Stimulated activated naive B cell treated with anti-CD40 and anti-IgM and Interleukin-4, amounts not matched to agents 10 μg/mL and 1 μg/mL and 100 μg/mL, for 72 hours (primary cell): ENCODE results near the gene ZNF691.
"Not testable (repeated sequence)": the region's sequence is repeated elsewhere in the genome, so short reads cannot be mapped to it uniquely, and the experiment has no call there.

ENCODE experiments used
- ATAC-seq, 2 donors: fragments of 150-1000 bp; cut with Tn5 transposase; replicated peaks; 2 replicates each; pipeline ENCODE4 v1.10.0; 2021; ENCODE audit warnings: moderate library complexity in 1 of 2
- DNase-seq: peaks from one replicate; pipeline ENCODE4 v3.0.0; 2021
- H3K27ac Mint-ChIP-seq: one replicate; pipeline ENCODE4 v1.8.0; 2022; ENCODE audit warnings: mild to moderate bottlenecking, mixed read lengths
- H3K27me3 Mint-ChIP-seq, 2 donors: one replicate each; pipeline ENCODE4 v1.8.0; 2022; ENCODE audit warnings: mixed read lengths in 2 of 2
- H3K36me3 Mint-ChIP-seq, 2 donors: one replicate each; pipeline ENCODE4 v1.8.0; 2022; ENCODE audit warnings: mixed read lengths in 2 of 2, mild to moderate bottlenecking in 1 of 2
- H3K4me1 Mint-ChIP-seq, 2 donors: one replicate each; pipeline ENCODE4 v1.8.0; 2022; ENCODE audit warnings: mixed read lengths in 2 of 2, mild to moderate bottlenecking in 1 of 2
- H3K4me3 Mint-ChIP-seq, 2 donors: one replicate each; pipeline ENCODE4 v1.8.0; 2022; ENCODE audit warnings: mild to moderate bottlenecking in 2 of 2, mixed read lengths in 2 of 2, moderate library complexity in 1 of 2
- H3K9me3 Mint-ChIP-seq, 2 donors: one replicate each; pipeline ENCODE4 v1.8.0; 2022; ENCODE audit warnings: mixed read lengths in 2 of 2, mild to moderate bottlenecking in 1 of 2

The ZNF691 gene

GRCh38 chr1:42841440-42842147 is 4.8 kb upstream of the ZNF691 start:
- ATAC-seq, result no peak
- H3K4me1 Mint-ChIP-seq, result peaks cover 8 to 15% of the 10 kb centered on the region in 2 donors
- no peaks in the 10 kb centered on the region for H3K9me3 Mint-ChIP-seq
- H3K4me3 Mint-ChIP-seq, result no peak overlapping the region
- DNase-seq, result no peak
- peaks cover 5 to 22% of the 10 kb centered on the region in 2 donors for H3K36me3 Mint-ChIP-seq
- H3K27ac Mint-ChIP-seq, result no peak overlapping the region
- no peaks in the 10 kb centered on the region for H3K27me3 Mint-ChIP-seq

DNA sequence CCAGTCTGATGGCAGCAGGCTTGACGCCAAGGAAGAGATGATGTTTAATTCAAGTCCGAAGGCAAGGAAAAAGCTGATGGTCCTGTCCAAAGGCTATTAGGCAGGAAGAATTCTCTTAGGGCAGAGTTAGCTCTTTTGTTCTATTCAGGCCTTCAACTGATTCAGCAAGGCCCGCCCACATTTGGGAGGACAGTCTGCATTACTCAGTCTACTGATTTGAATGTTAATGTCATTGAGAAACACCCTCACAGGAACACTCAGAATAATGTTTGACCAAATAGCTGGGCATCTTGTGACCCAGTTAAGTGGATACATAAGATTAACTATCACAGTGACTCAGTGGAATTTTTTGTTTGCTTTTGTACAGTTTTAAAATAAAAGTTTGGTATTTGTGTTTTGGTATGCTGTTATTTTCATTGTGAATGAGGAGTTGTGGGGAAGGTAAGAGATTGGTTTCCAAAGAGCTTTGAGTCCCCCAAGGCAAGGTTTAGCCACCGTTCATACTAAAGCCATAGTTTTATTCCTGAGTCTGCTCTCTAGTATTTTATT is 1.7 kb upstream of the ZNF691 start:
- DNase-seq (no peak), ATAC-seq (no peak)
- Mint-ChIP-seq H3K4me3 (no peak overlapping the region), H3K4me1 (peaks cover 13 to 25% of the 10 kb centered on the region in 2 donors), H3K27ac (no peak overlapping the region), H3K9me3 (peaks cover 0 to under 1% of the 10 kb centered on the region in 2 donors), H3K36me3 (peaks cover 10 to 26% of the 10 kb centered on the region in 2 donors), H3K27me3 (no peaks in the 10 kb centered on the region)

GRCh38 chr1:42845193-42845592 is 1.2 kb upstream of the ZNF691 start:
- H3K36me3 Mint-ChIP-seq, result peaks cover 15 to 28% of the 10 kb centered on the region in 2 donors
- DNase-seq (no peak), ATAC-seq (no peak)
- H3K4me1 Mint-ChIP-seq, result peaks cover 17 to 30% of the 10 kb centered on the region in 2 donors
- no peak overlapping the region for H3K4me3 Mint-ChIP-seq
- peaks cover 0 to 3% of the 10 kb centered on the region in 2 donors for H3K9me3 Mint-ChIP-seq
- H3K27me3 Mint-ChIP-seq, result no peaks in the 10 kb centered on the region
- H3K27ac Mint-ChIP-seq, result no peak overlapping the region

GRCh38 chr1:42845866-42846256 is 552 bp upstream of the ZNF691 start:
- ATAC-seq, result peak; percentile 28 to 31
- Mint-ChIP-seq H3K27ac (peak overlapping the region; percentile 90), H3K27me3 (no peaks in the 10 kb centered on the region), H3K4me3 (peak overlapping the region; percentile 88 to 96), H3K36me3 (peaks cover 21 to 33% of the 10 kb centered on the region in 2 donors), H3K9me3 (peaks cover 0 to 4% of the 10 kb centered on the region in 2 donors), H3K4me1 (peaks cover 18 to 34% of the 10 kb centered on the region in 2 donors)
- DNase-seq, result no peak

GRCh38 chr1:42847111-42847595 is 740 bp downstream of the ZNF691 start:
- DNase-seq (no peak), ATAC-seq (no peak)
- peak overlapping the region; percentile 88 to 96 for H3K4me3 Mint-ChIP-seq
- H3K27me3 Mint-ChIP-seq, result no peaks in the 10 kb centered on the region
- H3K4me1 Mint-ChIP-seq, result peaks cover 22 to 47% of the 10 kb centered on the region in 2 donors
- H3K27ac Mint-ChIP-seq, result peak overlapping the region; percentile 90
- peaks cover 28 to 37% of the 10 kb centered on the region in 2 donors for H3K36me3 Mint-ChIP-seq
- H3K9me3 Mint-ChIP-seq, result peaks cover 0 to 4% of the 10 kb centered on the region in 2 donors

DNA sequence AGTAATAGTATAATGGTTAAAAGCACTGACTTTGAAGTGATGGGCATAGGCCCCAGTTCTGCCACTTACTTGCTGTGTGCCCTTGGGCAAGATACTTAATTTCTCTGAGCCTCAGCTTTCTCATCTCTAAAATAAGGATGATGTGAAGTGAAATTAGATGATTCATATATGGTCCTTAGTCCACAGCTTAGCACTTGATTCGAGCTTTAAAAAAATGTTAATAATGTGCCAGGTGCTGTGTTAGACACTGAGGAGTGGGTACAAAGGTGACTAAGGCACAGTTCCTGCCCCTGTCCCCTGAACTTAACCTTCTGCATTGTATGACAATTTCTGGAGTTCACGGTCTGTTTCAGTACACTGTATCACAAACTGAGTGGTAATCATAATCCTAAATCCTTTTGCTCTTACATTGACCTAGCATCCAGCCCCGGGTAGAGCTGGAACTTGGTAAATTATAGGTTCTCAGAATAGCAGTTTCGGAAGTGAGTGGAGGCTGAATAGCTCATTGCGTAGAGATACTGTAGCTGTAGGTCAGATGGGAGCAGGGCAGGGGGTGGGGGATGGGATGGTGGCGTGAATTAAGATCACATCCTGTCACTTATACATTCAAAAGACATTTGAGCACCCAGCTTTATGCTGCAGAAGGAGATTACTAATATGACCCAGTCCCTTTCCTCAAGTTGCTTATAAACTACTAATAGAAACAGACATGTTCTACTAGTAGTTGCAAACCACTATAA is 1.5 kb downstream of the ZNF691 start:
- DNase-seq, result no peak
- Mint-ChIP-seq H3K27ac (peak overlapping the region; percentile 72), H3K4me1 (peaks cover 29 to 54% of the 10 kb centered on the region in 2 donors), H3K36me3 (peaks cover 26 to 38% of the 10 kb centered on the region in 2 donors), H3K9me3 (peaks cover 0 to 4% of the 10 kb centered on the region in 2 donors), H3K27me3 (no peaks in the 10 kb centered on the region), H3K4me3 (peak overlapping the region; percentile 88 to 96)
- ATAC-seq, result no peak

DNA sequence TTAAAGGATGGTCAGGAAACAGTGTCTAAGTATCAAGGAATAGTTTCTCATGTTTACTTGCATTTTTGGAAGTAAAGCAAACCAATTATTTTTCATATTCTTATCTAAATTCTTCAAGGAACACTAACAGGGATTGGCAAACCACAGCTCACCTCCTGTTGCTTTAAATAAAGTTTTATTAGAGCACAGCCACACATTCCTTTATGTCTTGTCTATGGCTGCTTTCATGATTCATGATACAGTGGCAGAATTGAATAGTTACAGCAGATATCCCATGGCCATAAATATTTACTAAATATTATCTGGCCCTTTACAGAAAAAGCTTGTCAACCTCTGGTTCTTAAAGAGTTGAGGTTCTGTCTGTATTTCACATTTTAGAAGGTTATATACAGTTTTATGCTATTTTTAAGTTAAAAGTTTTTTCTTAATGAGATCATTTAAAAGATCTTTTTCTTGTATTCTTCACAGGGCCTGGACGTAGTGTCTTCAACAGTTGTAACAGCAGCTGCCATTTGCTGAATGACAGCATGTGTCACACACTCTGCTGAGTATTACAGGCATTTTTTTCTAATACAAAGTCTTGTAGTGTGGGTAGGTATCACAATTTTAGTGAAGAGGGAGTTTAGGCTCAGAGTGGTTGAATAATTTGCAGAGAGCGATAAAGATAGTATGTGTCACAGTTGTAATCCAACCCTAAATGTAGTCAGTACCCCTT is 2.6 kb downstream of the ZNF691 start:
- H3K9me3 Mint-ChIP-seq, result peaks cover 0 to 4% of the 10 kb centered on the region in 2 donors
- peaks cover 31 to 62% of the 10 kb centered on the region in 2 donors for H3K4me1 Mint-ChIP-seq
- no peaks in the 10 kb centered on the region for H3K27me3 Mint-ChIP-seq
- H3K4me3 Mint-ChIP-seq, result no peak overlapping the region
- no peak for ATAC-seq
- peaks cover 24 to 30% of the 10 kb centered on the region in 2 donors for H3K36me3 Mint-ChIP-seq
- DNase-seq, result no peak
- no peak overlapping the region for H3K27ac Mint-ChIP-seq

GRCh38 chr1:42849944-42850343 is 3.5 kb downstream of the ZNF691 start:
- peaks cover 0 to 4% of the 10 kb centered on the region in 2 donors for H3K9me3 Mint-ChIP-seq
- peaks cover 31 to 63% of the 10 kb centered on the region in 2 donors for H3K4me1 Mint-ChIP-seq
- H3K4me3 Mint-ChIP-seq, result no peak overlapping the region
- no peaks in the 10 kb centered on the region for H3K27me3 Mint-ChIP-seq
- H3K36me3 Mint-ChIP-seq, result peaks cover 24 to 30% of the 10 kb centered on the region in 2 donors
- ATAC-seq (no peak), DNase-seq (no peak)
- H3K27ac Mint-ChIP-seq, result no peak overlapping the region

DNA sequence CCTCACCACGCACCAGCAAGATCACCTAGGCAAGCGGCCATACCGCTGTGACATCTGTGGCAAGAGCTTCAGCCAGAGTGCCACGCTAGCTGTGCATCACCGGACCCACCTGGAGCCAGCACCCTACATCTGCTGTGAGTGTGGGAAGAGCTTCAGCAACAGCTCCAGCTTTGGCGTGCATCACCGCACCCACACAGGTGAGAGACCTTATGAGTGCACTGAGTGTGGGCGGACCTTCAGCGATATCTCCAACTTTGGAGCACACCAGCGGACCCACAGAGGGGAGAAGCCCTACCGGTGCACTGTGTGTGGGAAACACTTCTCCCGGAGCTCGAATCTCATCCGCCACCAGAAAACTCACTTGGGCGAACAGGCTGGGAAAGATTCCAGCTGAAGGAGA is 5.0 kb downstream of the ZNF691 start:
- Mint-ChIP-seq H3K9me3 (peaks cover 0 to 4% of the 10 kb centered on the region in 2 donors), H3K4me1 (peaks cover 31 to 67% of the 10 kb centered on the region in 2 donors), H3K27ac (no peak overlapping the region), H3K4me3 (no peak overlapping the region), H3K27me3 (no peaks in the 10 kb centered on the region), H3K36me3 (peaks cover 24 to 30% of the 10 kb centered on the region in 2 donors)
- DNase-seq (no peak), ATAC-seq (no peak)

DNA sequence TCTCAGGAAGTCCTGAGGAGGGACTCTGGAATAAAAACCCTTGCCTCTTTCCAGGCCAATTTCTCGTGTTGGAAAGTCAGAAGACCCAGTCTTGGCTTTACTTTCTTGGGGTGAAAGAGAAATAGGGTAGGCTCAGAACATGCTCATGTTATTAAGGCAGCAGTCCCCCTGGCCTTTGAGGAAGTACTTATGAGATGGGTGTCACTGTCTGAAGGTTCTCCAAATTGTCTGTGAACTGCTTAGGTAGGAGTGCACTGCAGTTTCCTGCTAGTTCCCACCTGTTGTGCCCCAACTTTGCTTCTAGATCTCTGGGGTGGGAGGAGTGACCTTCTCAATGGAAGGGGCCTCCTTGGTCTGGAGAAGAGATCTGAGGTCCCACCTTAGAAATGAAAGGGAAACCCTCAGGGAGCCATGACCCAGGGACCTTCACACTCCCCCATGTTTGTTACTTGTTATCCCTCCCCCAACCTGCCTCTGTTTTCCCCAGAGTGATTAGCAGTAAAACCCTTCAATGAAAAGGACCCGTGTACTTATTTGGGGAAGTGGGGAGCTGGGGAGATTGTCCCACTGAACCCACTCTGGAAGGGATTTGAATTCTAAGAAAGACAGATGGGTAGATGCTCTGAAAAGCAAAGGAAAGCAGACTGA is 5.7 kb downstream of the ZNF691 start:
- Mint-ChIP-seq H3K4me3 (peak overlapping the region; percentile 31 to 42), H3K4me1 (peaks cover 30 to 64% of the 10 kb centered on the region in 2 donors), H3K27ac (peak overlapping the region; percentile 68), H3K9me3 (peaks cover 0 to 7% of the 10 kb centered on the region in 2 donors), H3K36me3 (peaks cover 24 to 33% of the 10 kb centered on the region in 2 donors), H3K27me3 (no peaks in the 10 kb centered on the region)
- ATAC-seq (peak; percentile 61 to 74), DNase-seq (no peak)

DNA sequence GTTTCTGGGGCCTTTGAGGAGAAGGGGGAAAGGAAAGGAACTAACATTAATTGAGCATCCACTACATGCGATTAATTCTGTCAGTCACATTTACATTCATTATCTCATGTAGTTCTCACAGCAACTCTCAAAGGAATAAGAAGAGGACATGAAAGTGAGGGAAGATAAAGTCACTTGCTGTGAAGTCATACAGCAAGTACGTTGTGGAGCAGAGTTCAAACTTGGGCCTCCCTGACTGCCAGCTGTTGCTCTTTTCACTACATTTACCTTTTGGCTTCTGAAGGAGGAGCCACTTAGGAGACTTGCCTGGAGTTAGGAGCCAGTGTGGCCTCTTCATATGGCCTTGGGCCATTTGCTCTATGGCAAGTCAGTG is 6.2 kb downstream of the ZNF691 start:
- peaks cover 0 to 9% of the 10 kb centered on the region in 2 donors for H3K9me3 Mint-ChIP-seq
- H3K36me3 Mint-ChIP-seq, result peaks cover 24 to 36% of the 10 kb centered on the region in 2 donors
- peak overlapping the region; percentile 68 for H3K27ac Mint-ChIP-seq
- H3K27me3 Mint-ChIP-seq, result no peaks in the 10 kb centered on the region
- ATAC-seq, result peak; percentile 89 to 90
- no peak for DNase-seq
- H3K4me1 Mint-ChIP-seq, result peaks cover 24 to 59% of the 10 kb centered on the region in 2 donors
- H3K4me3 Mint-ChIP-seq, result peak overlapping the region; percentile 31 to 42

DNA sequence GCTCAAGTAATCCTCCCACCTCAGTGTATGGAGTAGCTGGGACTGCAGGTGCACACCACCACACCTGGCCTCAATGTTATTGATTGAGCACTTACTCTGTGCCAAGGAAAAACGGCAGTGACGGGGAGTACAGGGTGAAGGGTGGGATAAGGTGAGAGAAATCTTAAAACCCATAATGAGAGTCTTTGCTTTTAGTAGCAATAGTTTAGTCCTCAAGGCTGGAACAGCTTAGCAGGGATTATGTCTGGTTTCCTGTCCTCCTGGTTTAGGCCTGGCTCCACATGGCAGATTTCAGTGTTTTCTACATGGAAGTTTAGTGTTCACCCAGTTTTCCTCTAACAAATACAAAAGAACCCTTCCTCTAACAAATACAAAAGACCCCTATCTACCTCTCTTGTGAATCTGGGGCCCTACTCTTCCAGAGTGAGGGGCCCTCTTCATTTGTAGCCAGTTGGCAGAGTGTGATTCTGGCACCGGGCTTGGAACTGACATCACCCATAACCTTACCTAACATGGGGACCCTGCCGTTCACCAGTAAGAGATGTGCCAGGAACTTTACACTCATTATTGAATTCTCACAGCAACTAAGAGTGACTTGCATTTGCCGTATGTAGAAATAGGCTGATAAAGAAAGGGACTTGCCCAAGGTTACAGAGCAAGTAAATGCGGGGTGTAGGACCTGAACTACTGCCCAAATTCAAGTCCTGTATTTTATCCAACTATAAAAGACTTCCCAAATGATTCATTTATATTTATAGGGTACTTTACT is 6.9 kb downstream of the ZNF691 start:
- peaks cover 20 to 52% of the 10 kb centered on the region in 2 donors for H3K4me1 Mint-ChIP-seq
- H3K9me3 Mint-ChIP-seq, result peaks cover 0 to 9% of the 10 kb centered on the region in 2 donors
- peaks cover 28 to 42% of the 10 kb centered on the region in 2 donors for H3K36me3 Mint-ChIP-seq

GRCh38 chr1:42856554-42856953 is 10.1 kb downstream of the ZNF691 start:
- Mint-ChIP-seq H3K4me1 (peaks cover 11 to 26% of the 10 kb centered on the region in 2 donors), H3K9me3 (peaks cover 9 to 14% of the 10 kb centered on the region in 2 donors), H3K27me3 (peaks cover 14 to 17% of the 10 kb centered on the region in 2 donors), H3K36me3 (peaks cover 8 to 21% of the 10 kb centered on the region in 2 donors)
- DNase-seq, ATAC-seq, H3K27ac Mint-ChIP-seq, H3K4me3 Mint-ChIP-seq: not testable (repeated sequence)

More for the DNA sequence above, 6.9 kb downstream of the ZNF691 start:
- ATAC-seq, result no peak
- H3K27ac Mint-ChIP-seq, result no peak overlapping the region
- no peaks in the 10 kb centered on the region for H3K27me3 Mint-ChIP-seq
- DNase-seq, result no peak
- no peak overlapping the region for H3K4me3 Mint-ChIP-seq
